Activated B cell treated with CpG ODN at 0.5 μM for 24 hours (primary cell): ENCODE data around the gene FAM200C. TPM values are rescaled to one million over a fixed set of nuclear protein-coding genes. Genes with fewer than 3 reads are reported as not detected.
"Not testable (repeated sequence)": the region's sequence is repeated elsewhere in the genome, so short reads cannot be mapped to it uniquely, and the experiment has no call there.

ENCODE experiments used
- ATAC-seq: fragments of 200-7000 bp; cut with Tn5 transposase; one replicate; pipeline ENCODE4 v1.10.0; 2021; ENCODE audit warnings: low read depth, mild to moderate bottlenecking, moderate library complexity
- CTCF ChIA-PET: fragments of 350-600 bp; sonication (Branson Sonifier 250); formaldehyde crosslinking; loops from one replicate; lab custom pipeline; 2021; ENCODE audit warnings: antibody characterized with exemption; lab: Charles Lee
- POLR2A ChIA-PET: fragments of 350-600 bp; sonication (Branson Sonifier 250); formaldehyde crosslinking; loops from one replicate; lab custom pipeline; 2021; ENCODE audit warnings: antibody characterized with exemption; lab: Charles Lee
- DNase-seq: peaks from one replicate; pipeline ENCODE4 v3.0.0; 2022
- H3K27ac Mint-ChIP-seq: one replicate; pipeline ENCODE4 v1.8.0; 2020; ENCODE audit warnings: mixed read lengths
- H3K27me3 Mint-ChIP-seq: one replicate; pipeline ENCODE4 v1.8.0; 2021; ENCODE audit warnings: mixed read lengths
- H3K36me3 Mint-ChIP-seq: one replicate; pipeline ENCODE4 v1.8.0; 2021; ENCODE audit warnings: low read depth, mixed read lengths
- H3K4me1 Mint-ChIP-seq: one replicate; pipeline ENCODE4 v1.8.0; 2021; ENCODE audit warnings: mixed read lengths
- H3K4me3 Mint-ChIP-seq: one replicate; pipeline ENCODE4 v1.8.0; 2020; ENCODE audit warnings: mild to moderate bottlenecking, mixed read lengths
- H3K9me3 Mint-ChIP-seq: one replicate; pipeline ENCODE4 v1.8.0; 2020; ENCODE audit warnings: mixed read lengths
- CTCF ChIP-seq: fragments of 200-600 bp; IDR thresholded peaks from one replicate; pipeline ENCODE4 v1.8.0; 2022; ENCODE audit warnings: antibody characterized with exemption, mild to moderate bottlenecking
- intact Hi-C: fragments of 100-400 bp; cut with micrococcal nuclease; formaldehyde crosslinking; loops from one replicate; pipeline ENCODE4 v1.15.1; 2024
- total RNA-seq: library from RNA; stranded (reverse); gene quantifications from 2 replicates; pipeline ENCODE4 v1.2.3, GENCODE V29; 2022

Gene FAM200C
- total RNA-seq, 1 donor from 2014 or later, result 0.44 TPM

- Mint-ChIP-seq H3K36me3 (no peaks in the 10 kb centered on the region), H3K4me3 (peak overlapping the region; percentile 87), H3K4me1 (peaks cover 66% of the 10 kb centered on the region), H3K9me3 (no peaks in the 10 kb centered on the region), H3K27me3 (no peaks in the 10 kb centered on the region), H3K27ac (peak overlapping the region; percentile 94)
- POLR2A ChIA-PET, result interaction anchor here (0.6 to 7.7 kb wide), 14 partner anchors 15 to 405 kb away, joined by 3 to 154 read pairs (median 6); partner anchors contain the start of genes PTTG1 and SLU7
- DNase-seq (peak; percentile 38), ATAC-seq (peak; percentile 53)
- CTCF ChIA-PET, result interaction anchor here (0.5 to 6.6 kb wide), 31 partner anchors 9 to 1098 kb away, joined by 3 to 132 read pairs (median 7); partner anchors contain the start of genes PTTG1 and SLU7
- intact Hi-C loops, result loop anchor here (1.0 to 10.0 kb wide), 11 partner anchors 12 to 1109 kb away; partner anchors contain the start of genes GABRB2 and SLU7
- TF ChIP-seq CTCF, result no peak
Measured at GRCh38 chr5:160438316-160439204, 38.7 kb upstream of the FAM200C start.

GRCh38 chr5:160437271-160437670 lies 37.4 kb upstream of the FAM200C start:
- ChIA-PET POLR2A (interaction anchor here (0.6 to 7.7 kb wide), 2 partner anchors 32 to 427 kb away, joined by 3 to 154 read pairs; no protein-coding TSS in a partner anchor), CTCF (interaction anchor here (1.4 to 6.6 kb wide), 10 partner anchors 10 to 71 kb away, joined by 7 to 132 read pairs (median 22); partner anchors contain the start of genes PTTG1 and SLU7)
- no peak for DNase-seq
- intact Hi-C loops, result loop anchor here (5.0 to 10.0 kb wide), 3 partner anchors 268 to 1110 kb away; partner anchors contain the start of gene GABRB2
- H3K36me3 Mint-ChIP-seq, result no peaks in the 10 kb centered on the region
- peaks cover 69% of the 10 kb centered on the region for H3K4me1 Mint-ChIP-seq
- no peak for TF ChIP-seq CTCF
- H3K27me3 Mint-ChIP-seq, result no peaks in the 10 kb centered on the region
- H3K9me3 Mint-ChIP-seq, result no peaks in the 10 kb centered on the region
- peak overlapping the region; percentile 47 for H3K27ac Mint-ChIP-seq
- no peak for ATAC-seq
- no peak overlapping the region for H3K4me3 Mint-ChIP-seq

GRCh38 chr5:160436661-160437060 lies 36.8 kb upstream of the FAM200C start:
- H3K4me1 Mint-ChIP-seq, result peaks cover 73% of the 10 kb centered on the region
- not testable (repeated sequence) for DNase-seq, H3K9me3 Mint-ChIP-seq, H3K36me3 Mint-ChIP-seq, H3K27me3 Mint-ChIP-seq, ATAC-seq, H3K4me3 Mint-ChIP-seq
- CTCF ChIA-PET, result interaction anchor here (0.8 to 6.6 kb wide), 3 partner anchors 30 to 71 kb away, joined by 3 to 132 read pairs (median 128); no protein-coding TSS in a partner anchor
- intact Hi-C loops, result loop anchor here (5.0 to 10.0 kb wide), 3 partner anchors 268 to 1111 kb away; partner anchors contain the start of gene GABRB2
- POLR2A ChIA-PET, result interaction anchor here (7.7 kb wide), 1 partner anchor 33 kb away, joined by 154 read pairs; no protein-coding TSS in a partner anchor
- H3K27ac Mint-ChIP-seq, result peak overlapping the region; percentile 9

- H3K9me3 Mint-ChIP-seq, result no peaks in the 10 kb centered on the region
- no peak overlapping the region for H3K27ac Mint-ChIP-seq
- DNase-seq, result no peak
- no peaks in the 10 kb centered on the region for H3K36me3 Mint-ChIP-seq
- intact Hi-C loops, result loop anchor here (5.0 to 10.0 kb wide), 3 partner anchors 269 to 1111 kb away; partner anchors contain the start of gene GABRB2
- no peak for ATAC-seq
- H3K4me1 Mint-ChIP-seq, result peaks cover 70% of the 10 kb centered on the region
- CTCF ChIA-PET, result interaction anchor here (0.8 to 1.2 kb wide), 2 partner anchors 31 to 74 kb away, joined by 3 to 4 read pairs; no protein-coding TSS in a partner anchor
- no peaks in the 10 kb centered on the region for H3K27me3 Mint-ChIP-seq
- POLR2A ChIA-PET, result interaction anchor here (1.4 kb wide), 1 partner anchor 32 kb away, joined by 3 read pairs; no protein-coding TSS in a partner anchor
- no peak overlapping the region for H3K4me3 Mint-ChIP-seq
- no peak for TF ChIP-seq CTCF
Measured at GRCh38 chr5:160436017-160436416, 36.2 kb upstream of the FAM200C start.

GRCh38 chr5:160435532-160435931 lies 35.7 kb upstream of the FAM200C start:
- TF ChIP-seq CTCF, result no peak
- intact Hi-C loops, result loop anchor here (5.0 to 10.0 kb wide), 3 partner anchors 269 to 1112 kb away; partner anchors contain the start of gene GABRB2
- CTCF ChIA-PET, result interaction anchor here (1.2 kb wide), 1 partner anchor 74 kb away, joined by 4 read pairs; no protein-coding TSS in a partner anchor
- H3K27me3 Mint-ChIP-seq, result no peaks in the 10 kb centered on the region
- POLR2A ChIA-PET, result interaction anchor here (0.6 to 1.4 kb wide), 2 partner anchors 32 to 421 kb away, joined by 3 read pairs; no protein-coding TSS in a partner anchor
- no peak overlapping the region for H3K4me3 Mint-ChIP-seq
- no peak for DNase-seq
- peaks cover 70% of the 10 kb centered on the region for H3K4me1 Mint-ChIP-seq
- H3K27ac Mint-ChIP-seq, result no peak overlapping the region
- no peak for ATAC-seq
- H3K9me3 Mint-ChIP-seq, result no peaks in the 10 kb centered on the region
- H3K36me3 Mint-ChIP-seq, result no peaks in the 10 kb centered on the region
